Stimulated activated CD4-positive, alpha-beta T cell treated with anti-CD3 and anti-CD28 coated beads, Interleukin-12 subunit alpha, Interleukin-12 subunit beta, amount 100 ng/mL, for 24 hours (primary cell): Measurements from ENCODE around the gene FAM181B.
"Not testable (repeated sequence)": the region's sequence is repeated elsewhere in the genome, so short reads cannot be mapped to it uniquely, and the experiment has no call there.

Source experiments
- DNase-seq, 2 experiments: peaks; one replicate each; pipeline ENCODE4 v3.0.0-alpha.2; 2020; ENCODE audit warnings: low read depth in 2 of 2

The FAM181B gene

DNA sequence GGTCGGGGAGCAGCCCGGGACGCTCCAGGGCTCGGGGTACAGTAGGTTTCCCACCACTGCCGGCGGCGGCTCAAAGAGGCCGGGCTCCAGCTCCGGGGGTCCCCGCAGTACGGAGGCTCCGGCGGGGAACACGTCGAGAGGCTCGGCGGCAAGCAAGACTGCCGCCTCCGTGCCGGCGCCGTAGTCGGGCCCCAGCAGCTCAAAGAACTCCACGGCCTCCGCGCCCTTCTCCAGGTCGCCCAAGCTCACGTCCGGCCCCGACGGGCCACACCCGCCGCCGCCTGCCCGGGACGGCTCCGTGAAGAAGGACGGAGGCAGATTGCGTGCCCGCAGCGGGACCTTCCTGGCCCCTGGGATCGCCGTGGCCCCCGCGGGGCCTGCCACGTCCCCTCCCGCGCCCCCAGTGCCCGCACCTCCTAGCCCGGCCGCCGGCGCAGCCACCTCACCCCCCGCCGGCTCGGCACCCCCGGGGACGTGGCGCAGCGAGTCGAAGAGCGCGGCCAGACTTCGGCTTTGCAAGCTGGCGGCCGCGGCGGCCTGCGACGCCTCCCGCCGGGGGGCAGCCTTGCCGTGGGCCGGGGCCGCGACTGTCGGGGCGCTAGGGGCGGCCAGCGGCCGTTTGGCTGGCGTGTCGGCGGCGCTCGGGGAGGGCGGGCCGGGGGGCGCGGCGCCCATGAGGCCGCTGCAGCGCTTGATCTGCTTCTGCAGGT is 775 bp downstream of the FAM181B start:
- DNase-seq, result no peak

DNA sequence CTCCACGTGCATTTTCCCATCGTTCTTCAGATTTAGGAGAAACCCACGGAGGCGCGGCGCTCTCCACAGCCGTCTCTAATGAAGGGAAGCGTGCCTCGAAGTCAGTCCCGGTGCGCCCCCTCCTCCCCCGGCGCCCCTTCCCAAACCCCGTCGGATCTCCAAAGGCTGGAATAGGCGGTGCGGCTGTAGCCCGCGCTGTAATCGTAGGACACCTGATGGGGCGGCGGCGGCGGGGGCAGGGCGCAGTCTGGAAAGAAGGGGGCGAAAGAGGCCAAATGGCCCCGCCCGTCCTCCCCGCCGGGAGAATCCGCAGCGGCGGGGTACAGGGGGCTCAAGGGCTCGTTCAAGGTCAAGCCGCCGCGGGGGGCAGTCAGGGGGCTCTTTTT is 1.3 kb downstream of the FAM181B start:
- DNase-seq, result no peak

DNA sequence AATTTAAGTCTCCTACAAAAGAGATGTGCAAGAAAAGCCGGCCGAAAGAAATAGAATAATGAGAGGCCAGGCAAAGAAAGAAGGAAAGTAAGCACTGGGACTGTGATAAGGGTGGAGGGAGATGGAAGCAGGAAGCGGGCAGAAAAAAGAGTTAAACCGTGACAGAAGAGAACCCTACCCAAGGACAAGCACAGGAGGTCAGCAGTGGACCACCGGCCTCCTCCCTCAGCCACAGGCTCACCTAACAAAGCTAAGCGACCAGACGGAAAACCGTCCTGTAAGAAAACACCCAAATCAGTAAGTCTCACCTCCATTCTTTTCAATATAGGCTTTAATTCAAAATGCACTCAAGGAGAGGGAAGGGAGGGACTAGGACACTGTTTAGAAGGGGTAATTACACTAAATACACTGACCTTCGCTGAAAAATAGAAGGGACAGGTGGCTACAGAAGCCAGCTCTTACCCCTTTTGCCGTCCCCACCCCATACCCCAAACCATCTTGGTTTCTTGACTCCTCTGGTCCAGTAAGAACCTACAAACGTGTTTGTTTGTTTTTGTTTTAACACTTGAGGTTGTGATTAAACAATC is 1.9 kb downstream of the FAM181B start:
- no peak for DNase-seq

DNA sequence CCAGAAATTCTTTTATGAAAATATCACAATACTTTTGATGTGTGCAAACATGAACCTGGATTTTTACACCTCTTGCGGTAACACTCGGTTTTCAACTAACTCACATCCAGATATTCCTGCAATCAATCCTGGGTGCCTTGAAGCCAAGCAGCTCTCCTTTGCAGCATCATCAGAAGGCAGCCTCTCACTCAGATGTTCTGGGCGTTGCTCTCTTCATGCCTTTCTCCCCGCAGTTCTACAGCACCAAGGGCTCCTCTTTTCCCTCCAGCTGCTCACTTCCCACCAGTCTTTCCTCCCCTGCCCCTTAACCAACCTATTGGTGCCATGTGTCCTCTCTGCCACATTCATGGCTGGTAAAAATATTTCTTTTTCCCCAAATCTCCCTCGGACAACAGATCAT is 2.9 kb downstream of the FAM181B start:
- no peak for DNase-seq

DNA sequence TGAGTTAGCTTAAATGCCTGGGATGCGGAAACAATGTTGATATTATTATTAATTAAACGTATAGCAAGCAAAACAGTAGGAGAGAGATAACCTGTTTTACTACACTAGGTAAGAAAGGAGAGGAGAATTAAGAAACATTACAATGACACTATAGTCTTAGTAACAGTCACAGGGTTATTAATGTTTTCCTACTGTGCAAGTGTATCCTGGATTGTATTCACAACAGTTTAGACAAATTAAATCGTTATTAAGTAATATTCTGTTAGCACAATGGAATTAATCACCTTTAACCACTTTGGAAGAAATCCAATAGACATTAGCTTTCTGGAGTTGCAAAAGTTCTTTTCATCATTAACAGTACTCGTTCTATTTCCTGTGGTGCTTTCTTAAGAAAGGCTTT is 3.4 kb downstream of the FAM181B start:
- no peak for DNase-seq

DNA sequence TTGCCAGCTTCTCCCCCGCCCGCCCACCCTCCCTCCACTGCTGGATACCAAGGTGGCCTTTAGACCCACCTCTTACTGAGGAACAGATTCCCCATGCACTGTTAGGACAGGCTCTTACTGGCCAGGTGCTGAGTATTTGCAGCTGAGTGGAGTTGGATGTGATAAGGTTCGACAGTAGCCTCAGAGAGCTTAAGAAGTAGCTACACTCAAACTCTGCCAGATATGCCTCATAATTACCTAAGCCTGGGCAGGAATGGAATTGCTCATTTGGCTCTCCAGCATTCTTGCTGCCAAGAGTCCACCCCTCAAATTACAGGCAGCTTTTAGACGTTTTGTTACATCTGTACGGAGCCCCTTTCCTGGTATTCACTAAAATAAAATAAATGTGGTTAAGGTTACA is 9.6 kb downstream of the FAM181B start:
- no peak for DNase-seq

DNA sequence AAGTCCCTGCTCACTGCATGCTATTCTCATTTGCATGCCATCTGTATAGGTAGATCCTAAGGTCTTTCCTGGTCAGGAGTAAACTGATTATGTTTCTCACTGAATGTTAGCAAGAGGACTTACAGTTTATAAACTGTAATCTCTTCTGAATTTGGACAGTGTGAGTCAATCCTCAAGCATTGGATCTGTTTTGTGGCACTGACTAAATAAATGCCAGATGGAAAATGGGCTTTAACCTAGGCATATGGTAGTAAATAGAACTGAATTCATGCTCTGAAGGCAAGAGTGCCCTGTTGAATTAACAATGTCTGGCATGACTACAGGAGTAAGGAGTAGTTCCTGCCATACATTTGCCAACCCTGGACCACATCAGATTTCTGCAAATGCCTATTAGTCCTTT is 11.4 kb downstream of the FAM181B start:
- DNase-seq, result no peak

DNA sequence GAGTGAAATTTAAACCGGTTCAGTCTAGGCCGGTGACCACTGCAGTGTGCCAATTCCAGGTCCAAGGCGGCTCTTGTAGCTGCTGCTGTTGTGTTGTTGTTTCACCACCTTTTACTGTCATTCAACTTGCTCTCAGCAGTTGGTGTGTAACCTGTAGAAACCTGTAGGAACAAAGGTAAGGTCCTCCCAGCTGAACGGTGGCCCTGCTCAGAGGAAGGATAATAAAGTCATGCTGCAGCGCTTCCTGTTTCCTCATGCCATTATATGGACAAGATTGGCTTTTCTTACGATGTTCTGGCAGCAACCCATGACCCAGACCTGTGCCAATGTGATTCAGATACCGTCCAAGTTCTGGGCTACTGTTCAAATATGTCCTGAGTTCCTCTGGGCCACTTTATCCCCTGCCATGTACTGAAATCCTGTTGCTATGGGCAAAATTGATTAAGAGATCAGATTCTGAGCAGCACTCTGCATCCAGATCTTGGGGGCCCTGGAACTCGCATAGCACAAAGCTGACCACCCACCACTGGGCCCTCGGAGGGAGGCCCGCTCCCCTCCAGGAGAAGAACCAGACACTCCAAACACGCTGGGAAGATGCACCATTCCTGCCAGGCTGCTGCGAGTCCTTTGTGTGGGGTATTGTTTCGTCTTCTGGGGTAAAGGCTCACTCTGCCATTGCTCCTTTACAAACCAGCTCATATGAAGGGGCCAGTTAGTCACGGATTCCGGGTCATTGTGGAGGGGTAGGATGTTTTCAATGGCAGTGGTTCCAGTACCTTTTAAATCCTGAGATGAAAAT is 13.2 kb downstream of the FAM181B start:
- no peak for DNase-seq

DNA sequence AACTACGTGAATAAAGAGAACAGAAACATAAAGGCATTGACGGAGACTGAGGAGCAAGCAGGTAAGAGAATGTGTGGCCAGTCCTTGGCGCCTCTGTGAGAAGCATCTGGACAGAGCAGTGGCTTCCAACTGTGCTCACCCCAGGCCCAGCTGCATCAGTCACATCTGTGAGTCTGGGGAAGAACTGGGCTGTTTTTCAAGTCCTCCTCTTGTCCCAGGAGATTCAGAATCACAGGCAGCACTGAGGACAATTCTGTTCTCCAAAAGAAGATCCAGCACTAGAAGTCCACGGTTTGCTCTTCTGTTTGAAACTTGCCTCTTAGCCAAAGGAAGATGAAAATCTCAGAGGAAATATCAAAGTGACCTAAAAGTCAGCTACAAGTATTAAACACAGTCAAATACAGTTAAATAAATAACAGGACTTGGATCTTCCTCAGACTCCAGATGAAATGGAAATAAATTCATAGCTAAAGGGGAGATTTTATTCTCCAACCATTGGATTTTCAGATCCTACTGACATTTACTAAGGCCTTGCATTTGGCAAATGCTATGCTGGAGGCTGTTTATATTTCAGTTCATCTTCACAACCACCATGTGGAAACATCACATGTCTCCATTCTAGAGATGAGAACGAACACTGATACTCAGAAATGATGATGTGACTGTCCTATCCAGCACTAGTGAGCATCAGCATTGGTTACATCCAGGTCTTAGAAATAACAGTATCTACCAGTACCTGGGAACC is 14.1 kb downstream of the FAM181B start:
- DNase-seq, result no peak

DNA sequence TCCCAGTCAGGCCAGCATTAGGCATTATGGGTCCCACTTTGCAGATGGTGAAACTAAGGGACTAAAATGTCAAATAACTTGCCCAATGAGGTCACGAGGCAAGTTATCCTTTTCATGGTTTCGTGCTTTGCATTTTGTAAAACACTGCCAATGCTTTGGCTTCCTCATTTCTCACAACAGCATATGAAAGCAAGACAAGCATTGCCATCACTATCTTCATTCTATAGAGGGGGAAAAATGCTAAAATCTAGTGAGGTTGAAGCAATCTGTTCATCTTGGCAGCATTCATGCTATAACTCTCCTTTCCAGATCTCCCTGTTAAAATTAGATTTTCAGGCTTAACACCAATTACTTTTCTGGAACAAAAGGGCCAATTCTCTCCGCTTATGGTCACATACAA is 14.8 kb downstream of the FAM181B start:
- DNase-seq, result no peak

DNA sequence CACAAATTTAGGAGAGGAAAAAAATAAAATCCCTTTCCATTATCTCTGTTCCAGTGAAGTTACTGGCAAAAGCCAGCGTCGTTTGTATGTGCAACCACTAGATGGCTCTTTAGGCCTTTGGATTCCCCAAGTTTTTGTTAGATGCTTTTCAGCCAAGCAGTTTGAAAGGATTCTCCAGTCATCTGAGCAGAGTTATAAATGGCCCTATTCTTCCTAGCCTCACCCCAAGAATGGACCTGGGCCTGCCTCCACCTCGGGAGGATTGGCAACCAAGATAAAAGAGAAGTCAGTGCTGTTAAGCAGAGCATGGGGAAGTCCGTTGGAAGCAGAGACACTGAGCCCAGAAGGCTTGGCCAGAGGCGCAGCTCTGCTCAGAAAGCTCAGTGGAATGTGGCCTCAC is 15.4 kb downstream of the FAM181B start:
- no peak for DNase-seq

DNA sequence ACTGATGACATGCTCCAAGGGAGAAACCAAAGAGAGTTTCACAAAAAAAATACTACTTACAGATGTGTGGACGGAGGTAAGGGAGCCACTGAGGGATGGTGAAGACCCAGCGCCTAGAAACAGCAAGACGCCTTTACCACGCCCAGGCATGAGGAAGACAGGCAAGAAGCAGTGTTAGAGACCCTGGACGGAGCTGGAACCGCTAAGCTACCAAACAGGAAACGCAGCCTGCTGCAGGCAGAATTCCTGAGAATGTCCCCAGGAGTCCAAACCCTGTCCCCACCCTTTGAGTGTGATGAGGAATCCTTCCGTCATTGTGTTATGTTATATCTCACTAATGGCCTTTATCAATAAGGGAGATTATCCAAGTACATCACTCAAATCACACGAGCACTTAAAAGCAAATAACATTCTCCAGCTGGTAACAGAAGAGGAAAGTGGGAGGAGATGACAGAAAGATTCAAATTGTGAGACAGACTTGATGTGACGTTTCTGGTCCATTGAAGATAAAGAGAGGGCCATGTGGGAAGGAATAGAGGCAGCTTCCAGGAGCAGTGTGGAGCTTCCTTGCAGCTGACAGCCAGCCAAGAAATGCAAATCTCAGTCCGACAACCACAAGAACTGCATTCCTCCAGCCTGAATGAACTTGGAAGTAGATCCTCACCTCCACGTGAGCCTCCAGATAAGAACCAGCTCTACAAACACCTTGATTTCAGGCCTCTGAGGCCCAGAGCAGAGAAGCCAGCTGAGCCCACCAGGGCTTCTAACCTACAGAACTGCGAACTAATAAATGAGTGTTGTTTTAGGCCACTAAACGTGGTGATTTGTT is 19.1 kb downstream of the FAM181B start:
- no peak for DNase-seq

DNA sequence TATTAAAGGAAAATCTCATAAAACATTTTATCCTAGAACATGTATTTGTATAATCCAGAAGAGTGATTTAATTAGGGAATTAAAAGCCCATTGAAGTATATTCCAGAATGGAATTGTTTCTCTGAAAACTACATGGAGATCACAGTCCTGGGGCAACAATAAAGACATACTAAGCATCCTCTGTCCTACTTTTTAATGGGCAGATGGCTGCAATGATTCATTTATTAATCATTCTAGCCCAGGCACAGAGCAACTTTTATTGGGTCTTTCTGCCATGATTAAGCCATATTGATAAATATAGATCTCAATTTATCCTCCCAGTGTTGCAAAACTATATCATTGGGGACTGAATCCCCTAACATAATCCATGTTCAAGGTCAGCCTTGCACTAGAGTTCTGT is 22.0 kb downstream of the FAM181B start:
- DNase-seq, result no peak

DNA sequence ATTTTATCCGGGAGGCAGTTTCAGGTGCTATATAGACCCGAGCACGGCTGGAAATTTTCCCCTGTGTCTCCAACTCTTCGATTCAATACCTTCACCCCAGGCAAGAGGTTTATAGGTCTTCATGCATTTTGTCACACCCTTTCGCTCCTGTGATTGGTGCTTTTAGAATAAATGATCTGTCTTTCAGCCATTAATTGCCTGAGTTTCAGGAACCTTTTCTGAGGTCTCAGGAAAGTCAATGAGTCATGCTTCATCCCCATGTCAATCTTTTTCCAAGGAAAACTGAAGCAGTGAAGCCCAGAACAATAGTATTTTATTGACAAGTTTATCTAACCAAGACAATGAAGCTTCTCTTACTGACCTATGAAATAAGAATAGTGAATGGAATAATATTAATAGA is 29.9 kb downstream of the FAM181B start:
- no peak for DNase-seq

DNA sequence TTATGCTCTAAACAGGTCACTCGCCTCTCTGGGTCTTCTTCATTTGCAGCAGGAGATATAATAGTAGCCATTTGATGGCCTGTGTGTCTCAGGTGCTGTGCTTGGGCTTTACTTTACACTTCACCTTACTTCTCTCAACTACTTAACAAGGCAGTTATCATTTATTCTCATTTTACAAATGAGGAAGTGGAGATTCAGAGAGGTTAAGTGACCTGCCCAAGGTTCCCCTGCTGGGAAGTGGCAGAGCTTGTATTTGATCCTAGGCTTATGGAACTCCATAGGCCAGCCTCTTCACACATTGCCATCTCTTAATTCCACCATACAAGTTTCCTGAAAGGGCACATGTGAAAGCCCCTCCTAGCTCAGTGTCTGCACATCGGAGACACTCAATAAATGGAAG is 30.4 kb downstream of the FAM181B start:
- no peak for DNase-seq

DNA sequence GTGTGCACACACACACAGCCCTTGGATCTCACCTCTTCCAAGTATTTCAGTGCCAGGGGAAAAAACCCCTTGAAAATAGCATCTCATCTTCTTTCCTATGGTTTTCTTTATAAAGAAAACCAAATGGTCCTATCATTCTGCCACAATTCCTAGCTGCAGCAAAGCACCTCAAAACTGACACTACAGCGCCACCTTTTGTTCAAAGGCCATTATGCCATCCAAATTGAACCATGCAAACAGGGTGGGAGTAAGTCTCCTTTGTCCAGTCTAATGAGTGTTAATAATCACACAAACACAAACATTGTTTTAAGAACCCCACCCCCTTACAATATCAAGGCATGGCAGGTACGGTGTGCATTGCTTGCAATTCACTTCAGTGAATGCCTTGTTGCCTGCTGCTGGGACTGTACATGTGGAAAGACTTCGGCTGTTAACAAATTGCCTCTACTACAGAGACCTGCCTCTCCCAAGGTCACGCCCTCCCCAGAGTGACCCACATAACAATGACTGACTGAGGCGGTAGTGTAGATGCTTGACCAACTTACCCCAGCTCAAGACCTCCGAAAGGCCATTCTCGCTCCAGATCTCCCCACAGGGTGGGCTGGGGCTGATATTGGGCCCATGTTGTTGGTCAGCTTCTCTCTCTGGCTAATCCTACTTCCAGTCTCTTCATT is 31.7 kb downstream of the FAM181B start:
- DNase-seq, result peak in 1 of 2 experiments; percentile 4

DNA sequence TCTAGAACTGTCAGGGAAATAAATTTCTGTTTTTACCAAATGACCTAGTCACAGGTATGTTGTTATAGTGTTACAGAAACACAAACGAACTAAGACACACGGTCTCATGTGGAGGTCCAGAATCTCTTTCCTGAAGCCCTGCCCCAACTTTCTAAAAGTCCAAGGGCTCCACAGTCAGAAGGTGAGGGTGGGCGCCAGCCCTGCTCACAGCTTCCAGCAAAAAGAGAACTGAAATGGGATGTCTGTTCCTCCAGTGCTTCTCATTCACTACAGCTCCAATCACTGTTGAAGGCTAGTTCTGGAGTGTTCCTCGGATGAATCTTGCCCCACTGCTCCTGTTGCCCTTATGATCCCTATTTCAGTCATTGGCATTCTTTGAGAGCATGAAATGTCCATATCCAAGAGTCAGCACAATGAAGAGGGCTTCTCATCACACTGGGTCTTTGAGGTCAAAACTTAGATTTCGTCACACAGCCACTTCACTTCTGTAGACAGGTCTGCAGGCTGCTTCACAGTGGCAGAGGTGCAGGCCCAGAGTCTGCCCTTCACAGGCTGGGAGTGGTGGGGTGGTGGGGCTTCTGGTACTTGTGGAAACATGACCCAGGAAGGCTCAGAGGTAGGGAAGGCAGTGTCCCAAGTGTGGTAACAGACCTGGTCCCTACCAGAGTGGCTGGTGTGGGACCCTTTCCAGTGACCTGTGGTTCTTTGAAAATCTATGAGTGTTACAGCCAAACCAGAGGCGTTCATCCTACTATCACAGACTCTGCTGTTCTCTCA is 34.9 kb downstream of the FAM181B start:
- DNase-seq, result no peak

DNA sequence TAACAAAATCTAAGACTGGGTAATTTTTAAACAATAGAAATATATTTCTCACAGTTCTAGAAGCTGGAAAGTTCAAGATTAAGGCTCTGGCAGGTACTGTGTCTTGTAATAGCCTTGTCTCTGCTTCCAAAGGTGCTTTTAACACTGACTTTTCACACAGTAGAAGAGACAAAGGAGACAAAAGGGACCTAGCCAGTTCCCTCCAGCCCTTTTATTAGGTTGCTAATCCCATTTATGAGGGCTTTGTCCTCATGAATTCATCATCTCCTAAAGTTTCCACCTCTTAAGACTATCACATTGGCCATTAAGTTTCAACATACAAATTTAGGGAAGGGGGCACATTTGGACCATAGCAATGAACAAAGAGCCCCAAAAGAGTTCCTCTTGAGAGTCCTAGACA is 40.7 kb downstream of the FAM181B start:
- DNase-seq, result no peak

DNA sequence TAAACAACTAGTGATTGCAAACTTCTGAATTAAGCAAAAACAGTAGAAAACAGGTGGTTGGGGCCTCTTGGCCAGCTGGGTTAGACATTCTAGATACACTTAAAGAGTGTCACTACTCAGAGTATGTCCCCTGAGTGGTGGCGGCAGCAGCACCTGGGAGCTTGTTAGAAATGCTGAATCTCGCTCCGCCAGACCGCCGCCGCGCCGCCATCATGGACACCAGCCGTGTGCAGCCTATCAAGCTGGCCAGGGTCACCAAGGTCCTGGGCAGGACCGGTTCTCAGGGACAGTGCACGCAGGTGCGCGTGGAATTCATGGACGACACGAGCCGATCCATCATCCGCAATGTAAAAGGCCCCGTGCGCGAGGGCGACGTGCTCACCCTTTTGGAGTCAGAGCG is 44.3 kb downstream of the FAM181B start:
- DNase-seq, result not testable (repeated sequence)

DNA sequence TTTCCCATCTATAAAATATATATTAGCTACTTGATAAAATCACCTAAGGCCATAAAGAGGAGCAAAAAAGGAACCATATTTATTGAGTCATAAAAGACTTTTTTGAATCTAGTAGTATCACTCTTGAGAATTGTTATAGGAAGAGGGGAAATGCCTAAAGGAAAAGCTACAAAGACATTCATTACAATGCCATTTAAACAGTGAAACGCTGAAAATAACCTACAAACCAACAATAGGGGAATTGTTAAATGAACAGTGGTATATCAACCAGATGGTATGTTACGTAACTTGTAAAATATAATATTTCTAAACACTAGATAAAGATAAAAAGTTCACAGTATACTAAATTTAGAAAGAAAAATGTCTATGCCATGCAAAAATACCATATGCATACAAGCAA is 47.5 kb downstream of the FAM181B start:
- DNase-seq, result no peak
